Measurements from ENCODE around the gene CCL4.
"Not testable (repeated sequence)": the region's sequence is repeated elsewhere in the genome, so short reads cannot be mapped to it uniquely, and the experiment has no call there.

GRCh38 chr17:36113131-36113530, 9.5 kb downstream of the CCL4 start:
- TF ChIP-seq BHLHE40 (IDR thresholded peaks at IDR 0.05; ENCODE audit: borderline replicate concordance); FOXM1 (IDR thresholded peaks at IDR 0.05; ENCODE audit: borderline replicate concordance); SUZ12 (IDR thresholded peaks at IDR 0.05); FOXA1 (IDR thresholded peaks at IDR 0.05); SP1 (IDR thresholded peaks at IDR 0.05); L3MBTL2 (conservative IDR thresholded peaks at IDR 0.05); CTBP1 (IDR thresholded peaks at IDR 0.05; ENCODE audit: borderline replicate concordance); HDGF (IDR thresholded peaks at IDR 0.05; ENCODE audit: borderline replicate concordance); TARDBP (IDR thresholded peaks at IDR 0.05); ELF4 (IDR thresholded peaks at IDR 0.05); ZNF384 (IDR thresholded peaks at IDR 0.05): not testable (repeated sequence)

All from HEK293T (cell line).